AML-193 (cell line): Measurements from ENCODE around the gene PPARA.
A peak's percentile ranks its signal among the peaks of the same experiment; 100 is the strongest.

Experiments
- DNase-seq, 2 experiments: peaks; one replicate each; lab custom pipeline; 2025; lab: John Stamatoyannopoulos, UW

The PPARA gene

GRCh38 chr22:46150034-46150654 is at the start of gene PPARA:
Gene PPARA, plus strand, starts transcription at chr22:46150526. Its CDS starts 47,858 bp downstream, at chr22:46198384.
- DNase-seq = peak; percentile 29 to 42

- no peak for DNase-seq
Measured at GRCh38 chr22:46102159-46102558, 48.2 kb upstream of the PPARA start.

- no peak for DNase-seq
Measured at GRCh38 chr22:46102752-46103151, 47.6 kb upstream of the PPARA start.

- DNase-seq = no peak
Measured at GRCh38 chr22:46103181-46103580, 47.1 kb upstream of the PPARA start.

GRCh38 chr22:46103664-46104063 is 46.7 kb upstream of the PPARA start:
- no peak for DNase-seq

GRCh38 chr22:46104170-46104880 is 46.0 kb upstream of the PPARA start:
- DNase-seq = no peak

- DNase-seq = no peak
Measured at GRCh38 chr22:46104881-46105493, 45.3 kb upstream of the PPARA start.

GRCh38 chr22:46105494-46106278 is 44.6 kb upstream of the PPARA start:
- DNase-seq = no peak

- no peak for DNase-seq
Measured at GRCh38 chr22:46106279-46107022, 43.9 kb upstream of the PPARA start.

- no peak for DNase-seq
Measured at GRCh38 chr22:46107089-46107664, 43.1 kb upstream of the PPARA start.

GRCh38 chr22:46107753-46108563 is 42.4 kb upstream of the PPARA start:
- no peak for DNase-seq

- no peak for DNase-seq
Measured at GRCh38 chr22:46108564-46109473, 41.5 kb upstream of the PPARA start.

GRCh38 chr22:46109474-46110003 is 40.8 kb upstream of the PPARA start:
- DNase-seq = no peak

- DNase-seq = no peak
Measured at GRCh38 chr22:46110215-46110614, 40.1 kb upstream of the PPARA start.

GRCh38 chr22:46111645-46112306 is 38.5 kb upstream of the PPARA start:
- no peak for DNase-seq

- no peak for DNase-seq
Measured at GRCh38 chr22:46112405-46112804, 37.9 kb upstream of the PPARA start.

GRCh38 chr22:46113110-46113909 is 37.0 kb upstream of the PPARA start:
- no peak for DNase-seq
